C4-2B (cell line): Measurements from ENCODE around the gene MARK2.

Experiments
- H3K27ac ChIP-seq: fragments of 450-650 bp; 2 replicates; pipeline ENCODE4 v1.5.1; 2017
- CTCF ChIP-seq: fragments of 450-650 bp; conservative IDR thresholded peaks from 2 replicates; pipeline ENCODE4 v1.5.1; 2017; ENCODE audit warnings: mild to moderate bottlenecking
- ZFX ChIP-seq: fragments of 450-650 bp; IDR thresholded peaks from 2 replicates; pipeline ENCODE4 v1.6.1; 2017

The MARK2 gene

GRCh38 chr11:63915961-63916836, 77.3 kb downstream of the MARK2 start:
- TF ChIP-seq ZFX (no peak), CTCF (no peak; the same call in 1 of the 2 replicates)
- H3K27ac ChIP-seq = no peak overlapping the region; the same call in 1 of the 2 replicates

GRCh38 chr11:63916837-63917691, 78.2 kb downstream of the MARK2 start, which contains the start of gene RCOR2:
Gene RCOR2 (minus strand): TSS chr11:63917164. CDS start chr11:63916456, 708 bp downstream.
- TF ChIP-seq CTCF (no peak), ZFX (no peak)
- H3K27ac ChIP-seq = no peak within 1 kb of the TSS; the same call in 1 of the 2 replicates

- TF ChIP-seq CTCF (no peak), ZFX (no peak)
- no peak overlapping the region for H3K27ac ChIP-seq
Observed at GRCh38 chr11:63917692-63918506, 79.0 kb downstream of the MARK2 start.

- no peak overlapping the region for H3K27ac ChIP-seq
- TF ChIP-seq CTCF (no peak), ZFX (no peak)
Observed at GRCh38 chr11:63918507-63919191, 79.7 kb downstream of the MARK2 start.

GRCh38 chr11:63919267-63920125, 80.6 kb downstream of the MARK2 start:
- TF ChIP-seq CTCF (no peak), ZFX (no peak)
- no peak overlapping the region for H3K27ac ChIP-seq
